ENCODE measurements around the gene ZBTB11. TPM values are rescaled to one million over a fixed set of nuclear protein-coding genes. Genes with fewer than 3 reads are reported as not detected.

The ZBTB11 gene
- total and polyA plus RNA-seq, 10 of the 15 experiments (the other 5 are each of a cell fraction or from before 2014, with no cell fraction given) = 3.5 to 25.7 (median 18.0) TPM

DNA sequence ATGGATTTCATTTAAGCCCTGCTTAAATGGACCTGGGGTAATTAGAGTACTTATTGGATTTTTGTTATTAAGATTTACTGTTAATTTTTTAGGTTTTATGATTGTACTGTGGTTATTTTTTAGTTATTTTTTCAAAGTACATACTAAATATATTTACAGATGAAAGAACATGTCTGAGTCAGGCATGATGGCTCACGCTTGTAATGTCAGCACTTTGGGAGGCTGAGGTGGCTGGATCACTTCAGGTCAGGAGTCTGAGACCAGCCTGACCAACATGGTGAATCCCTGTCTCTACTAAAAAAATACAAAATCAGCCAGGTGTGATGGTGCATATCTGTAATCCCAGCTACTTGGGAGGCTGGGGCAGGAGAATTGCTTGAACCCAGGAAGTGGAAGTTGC is 25.8 kb upstream of the ZBTB11 start:
- 94% methylated on average over 1 of the region's 1 CpG for WGBS (ENCODE audit: insufficient coverage, insufficient replicate concordance, low lambda C conversion rate, missing lambda C conversion rate)
- H3K27ac ChIP-seq (ENCODE audit: control insufficient read depth, insufficient read depth) = no peak overlapping the region
- H3K9me3 ChIP-seq (replicated peaks; ENCODE audit: control insufficient read depth, insufficient read depth, low read length) = no peaks in the 10 kb centered on the region
- ChIA-PET RAD21 (ENCODE audit: unreplicated experiment) (interaction anchor here (1.2 to 1.5 kb wide), 2 partner anchors 21 to 526 kb away, joined by 4 read pairs; partner anchors contain the start of gene CEP97), POLR2A (no interaction called here), CTCF (interaction anchor here (0.9 to 1.2 kb wide), 2 partner anchors 100 to 523 kb away, joined by 3 to 5 read pairs; no protein-coding TSS in a partner anchor), SMC1A (ENCODE audit: uncharacterized antibody, unreplicated experiment) (interaction anchor here (0.9 to 2.1 kb wide), 3 partner anchors 12 to 112 kb away, joined by 3 to 9 read pairs (median 5); no protein-coding TSS in a partner anchor)
- H3K79me2 ChIP-seq (ENCODE audit: control insufficient read depth, insufficient read depth, low read length) = no peaks in the 10 kb centered on the region
- FAIRE-seq (no peak), ATAC-seq (no peak), DNase-seq (ENCODE audit: low read depth, low spot score) (no peak)
- H3K4me2 ChIP-seq (ENCODE audit: control insufficient read depth, insufficient read depth) = no peak overlapping the region
- intact Hi-C loops (cut with micrococcal nuclease; ENCODE audit: unreplicated experiment) = loop anchor here (5.0 kb wide), 1 partner anchor 75 kb away; the partner anchor contains the start of gene NXPE3
- H3K36me3 ChIP-seq (ENCODE audit: control insufficient read depth in 2 of 2, insufficient read depth in 2 of 2, low read length in 1 of 2) = no peaks in the 10 kb centered on the region
- peaks cover 13% of the 10 kb centered on the region for H3K4me1 ChIP-seq (ENCODE audit: control insufficient read depth, insufficient read depth, low read length)
- no peak overlapping the region for H3K9ac ChIP-seq (ENCODE audit: control insufficient read depth, insufficient read depth, low read length)
- H2AFZ ChIP-seq (ENCODE audit: control insufficient read depth, low read depth, low read length) = no peak overlapping the region
- no peak overlapping the region for H3K4me3 ChIP-seq
- H4K20me1 ChIP-seq (ENCODE audit: control insufficient read depth, insufficient read depth) = no peaks in the 10 kb centered on the region
- H3K27me3 ChIP-seq (replicated peaks in 1 of 2; ENCODE audit: control insufficient read depth in 2 of 2, insufficient read depth in 2 of 2, low read length in 1 of 2) = no peaks in the 10 kb centered on the region
- TF ChIP-seq, protein P1, sequence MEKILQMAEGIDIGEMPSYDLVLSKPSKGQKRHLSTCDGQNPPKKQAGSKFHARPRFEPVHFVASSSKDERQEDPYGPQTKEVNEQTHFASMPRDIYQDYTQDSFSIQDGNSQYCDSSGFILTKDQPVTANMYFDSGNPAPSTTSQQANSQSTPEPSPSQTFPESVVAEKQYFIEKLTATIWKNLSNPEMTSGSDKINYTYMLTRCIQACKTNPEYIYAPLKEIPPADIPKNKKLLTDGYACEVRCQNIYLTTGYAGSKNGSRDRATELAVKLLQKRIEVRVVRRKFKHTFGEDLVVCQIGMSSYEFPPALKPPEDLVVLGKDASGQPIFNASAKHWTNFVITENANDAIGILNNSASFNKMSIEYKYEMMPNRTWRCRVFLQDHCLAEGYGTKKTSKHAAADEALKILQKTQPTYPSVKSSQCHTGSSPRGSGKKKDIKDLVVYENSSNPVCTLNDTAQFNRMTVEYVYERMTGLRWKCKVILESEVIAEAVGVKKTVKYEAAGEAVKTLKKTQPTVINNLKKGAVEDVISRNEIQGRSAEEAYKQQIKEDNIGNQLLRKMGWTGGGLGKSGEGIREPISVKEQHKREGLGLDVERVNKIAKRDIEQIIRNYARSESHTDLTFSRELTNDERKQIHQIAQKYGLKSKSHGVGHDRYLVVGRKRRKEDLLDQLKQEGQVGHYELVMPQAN (conservative IDR thresholded peaks at IDR 0.05) = no peak
- BruUV-seq (replicated peaks) = no TSS peak
- in situ Hi-C loops (cut with MboI) = no loop called here
